HEK293 (cell line): ENCODE measurements around the gene FIGNL1.

Source experiments
- CTCF ChIA-PET: fragments of 350-600 bp; formaldehyde crosslinking; extraction: SDS; loops from one replicate; lab custom pipeline; 2021; ENCODE audit warnings: antibody characterized with exemption; lab: Yijun Ruan, JAX
- POLR2A ChIA-PET: fragments of 300-600 bp; formaldehyde crosslinking; extraction: SDS; loops from one replicate; lab custom pipeline; 2020; ENCODE audit warnings: antibody characterized with exemption, inconsistent platforms; lab: Yijun Ruan, JAX
- H3K27ac ChIP-seq: fragments of 200-500 bp; sonication (Bioruptor generic); 2 replicates; pipeline ENCODE4 v1.5.1; 2014; ENCODE audit warnings: low read depth, low read length, control low read depth, inconsistent platforms; ENCODE audit errors: extremely low read depth
- H3K36me3 ChIP-seq, 2 experiments: fragments of 200-500 bp in 1 of 2; sonication (Bioruptor generic) in 1 of 2; 1 replicate in 1 of 2; 2 replicates in 1 of 2; pipeline ENCODE4 v1.5.1; 2014 to 2017; ENCODE audit warnings: inconsistent platforms in 2 of 2, low read length in 2 of 2; ENCODE audit not compliant: control insufficient read depth in 2 of 2, insufficient read depth in 1 of 2
- H3K4me1 ChIP-seq: fragments of 200-500 bp; sonication (Bioruptor generic); 2 replicates; pipeline ENCODE4 v1.5.1; 2014; ENCODE audit warnings: mild to moderate bottlenecking, low read length, inconsistent platforms; ENCODE audit not compliant: control insufficient read depth, insufficient read depth
- H3K4me3 ChIP-seq: 2 replicates; pipeline ENCODE4 v1.5.1; 2011; ENCODE audit warnings: low read depth, mild to moderate bottlenecking, control low read depth, low read length, moderate library complexity
- H3K9me3 ChIP-seq: fragments of 200-500 bp; sonication (Bioruptor generic); 2 replicates; pipeline ENCODE4 v1.5.1; 2014; ENCODE audit warnings: low read depth, low read length, inconsistent platforms; ENCODE audit not compliant: control insufficient read depth, insufficient read depth
- BCL11B ChIP-seq: fragments of 450-650 bp; formaldehyde crosslinking; IDR thresholded peaks from 2 replicates; pipeline ENCODE4 v1.5.1; 2016; ENCODE audit warnings: low read depth, missing biosample characterization, missing genetic modification characterization
- GLIS2 ChIP-seq: fragments of 450-650 bp; formaldehyde crosslinking; IDR thresholded peaks from 2 replicates; pipeline ENCODE4 v1.5.1; 2016; ENCODE audit warnings: missing biosample characterization, missing genetic modification characterization
- HOXC10 ChIP-seq: sonication (generic); formaldehyde crosslinking; IDR thresholded peaks from 2 replicates; pipeline ENCODE4 v1.8.1; 2023; ENCODE audit warnings: mild to moderate bottlenecking, missing genetic modification reagents
- SP2 ChIP-seq: fragments of 450-650 bp; formaldehyde crosslinking; IDR thresholded peaks from 2 replicates; pipeline ENCODE4 v1.5.1; 2016; ENCODE audit warnings: missing biosample characterization, missing genetic modification characterization
- ZBTB7A ChIP-seq: fragments of 450-650 bp; formaldehyde crosslinking; IDR thresholded peaks from 2 replicates; pipeline ENCODE4 v1.5.1; 2016; ENCODE audit warnings: low read depth, missing biosample characterization, missing genetic modification characterization
- ZFP41 ChIP-seq: fragments of 450-650 bp; formaldehyde crosslinking; IDR thresholded peaks from 2 replicates; pipeline ENCODE4 v1.5.1; 2016; ENCODE audit warnings: missing biosample characterization, missing genetic modification characterization, borderline replicate concordance
- ZNF133 ChIP-seq: fragments of 450-650 bp; formaldehyde crosslinking; IDR thresholded peaks from 2 replicates; pipeline ENCODE4 v1.5.1; 2016; ENCODE audit warnings: missing biosample characterization, missing genetic modification characterization
- ZNF239 ChIP-seq: fragments of 450-650 bp; formaldehyde crosslinking; IDR thresholded peaks from 2 replicates; pipeline ENCODE4 v1.5.1; 2016; ENCODE audit warnings: missing biosample characterization, missing genetic modification characterization
- ZNF394 ChIP-seq: fragments of 450-650 bp; formaldehyde crosslinking; IDR thresholded peaks from 2 replicates; pipeline ENCODE4 v1.5.1; 2016; ENCODE audit warnings: missing biosample characterization, missing genetic modification characterization, mild to moderate bottlenecking, moderate library complexity, borderline replicate concordance
- ZNF426 ChIP-seq: fragments of 450-650 bp; formaldehyde crosslinking; IDR thresholded peaks from 2 replicates; pipeline ENCODE4 v1.5.1; 2017; ENCODE audit warnings: missing biosample characterization, missing genetic modification characterization, mild to moderate bottlenecking, inconsistent platforms, moderate library complexity
- ZNF449 ChIP-seq: fragments of 450-650 bp; formaldehyde crosslinking; IDR thresholded peaks from 2 replicates; pipeline ENCODE4 v1.5.1; 2017; ENCODE audit warnings: missing biosample characterization, mild to moderate bottlenecking, missing genetic modification characterization, moderate library complexity
- ZNF521 ChIP-seq: fragments of 450-650 bp; formaldehyde crosslinking; IDR thresholded peaks from 2 replicates; pipeline ENCODE4 v1.5.1; 2017; ENCODE audit warnings: missing biosample characterization, mild to moderate bottlenecking, missing genetic modification characterization
- ZNF549 ChIP-seq: fragments of 450-650 bp; IDR thresholded peaks from 2 replicates; pipeline ENCODE4 v1.5.1; 2018; ENCODE audit warnings: missing biosample characterization, missing genetic modification characterization, mild to moderate bottlenecking, inconsistent platforms, moderate library complexity
- ZNF777 ChIP-seq: fragments of 450-650 bp; formaldehyde crosslinking; IDR thresholded peaks from 2 replicates; pipeline ENCODE4 v1.5.1; 2017; ENCODE audit warnings: missing biosample characterization, missing genetic modification characterization, borderline replicate concordance
- ZNF792 ChIP-seq: fragments of 450-650 bp; formaldehyde crosslinking; IDR thresholded peaks from 2 replicates; pipeline ENCODE4 v1.5.1; 2016; ENCODE audit warnings: missing biosample characterization, missing genetic modification characterization
- TF ChIP-seq, protein P1 (sequence below): fragments of 450-650 bp; formaldehyde crosslinking; IDR thresholded peaks from 2 replicates; pipeline ENCODE4 v1.5.1; 2016; ENCODE audit warnings: missing biosample characterization, missing genetic modification characterization, borderline replicate concordance
- TF ChIP-seq, protein P2 (sequence below): fragments of 450-650 bp; formaldehyde crosslinking; IDR thresholded peaks from 2 replicates; pipeline ENCODE4 v1.5.1; 2017; ENCODE audit warnings: missing biosample characterization, missing genetic modification characterization

FIGNL1 gene

GRCh38 chr7:50399635-50400034 is 50.5 kb downstream of the FIGNL1 start (continued):
- TF ChIP-seq, protein P1, sequence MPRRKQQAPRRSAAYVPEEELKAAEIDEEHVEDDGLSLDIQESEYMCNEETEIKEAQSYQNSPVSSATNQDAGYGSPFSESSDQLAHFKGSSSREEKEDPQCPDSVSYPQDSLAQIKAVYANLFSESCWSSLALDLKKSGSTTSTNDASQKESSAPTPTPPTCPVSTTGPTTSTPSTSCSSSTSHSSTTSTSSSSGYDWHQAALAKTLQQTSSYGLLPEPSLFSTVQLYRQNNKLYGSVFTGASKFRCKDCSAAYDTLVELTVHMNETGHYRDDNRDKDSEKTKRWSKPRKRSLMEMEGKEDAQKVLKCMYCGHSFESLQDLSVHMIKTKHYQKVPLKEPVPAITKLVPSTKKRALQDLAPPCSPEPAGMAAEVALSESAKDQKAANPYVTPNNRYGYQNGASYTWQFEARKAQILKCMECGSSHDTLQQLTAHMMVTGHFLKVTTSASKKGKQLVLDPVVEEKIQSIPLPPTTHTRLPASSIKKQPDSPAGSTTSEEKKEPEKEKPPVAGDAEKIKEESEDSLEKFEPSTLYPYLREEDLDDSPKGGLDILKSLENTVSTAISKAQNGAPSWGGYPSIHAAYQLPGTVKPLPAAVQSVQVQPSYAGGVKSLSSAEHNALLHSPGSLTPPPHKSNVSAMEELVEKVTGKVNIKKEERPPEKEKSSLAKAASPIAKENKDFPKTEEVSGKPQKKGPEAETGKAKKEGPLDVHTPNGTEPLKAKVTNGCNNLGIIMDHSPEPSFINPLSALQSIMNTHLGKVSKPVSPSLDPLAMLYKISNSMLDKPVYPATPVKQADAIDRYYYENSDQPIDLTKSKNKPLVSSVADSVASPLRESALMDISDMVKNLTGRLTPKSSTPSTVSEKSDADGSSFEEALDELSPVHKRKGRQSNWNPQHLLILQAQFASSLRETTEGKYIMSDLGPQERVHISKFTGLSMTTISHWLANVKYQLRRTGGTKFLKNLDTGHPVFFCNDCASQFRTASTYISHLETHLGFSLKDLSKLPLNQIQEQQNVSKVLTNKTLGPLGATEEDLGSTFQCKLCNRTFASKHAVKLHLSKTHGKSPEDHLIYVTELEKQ (tag by site-specific recombination) = no peak
- TF ChIP-seq ZFP41 (tag by site-specific recombination) = no peak

DNA sequence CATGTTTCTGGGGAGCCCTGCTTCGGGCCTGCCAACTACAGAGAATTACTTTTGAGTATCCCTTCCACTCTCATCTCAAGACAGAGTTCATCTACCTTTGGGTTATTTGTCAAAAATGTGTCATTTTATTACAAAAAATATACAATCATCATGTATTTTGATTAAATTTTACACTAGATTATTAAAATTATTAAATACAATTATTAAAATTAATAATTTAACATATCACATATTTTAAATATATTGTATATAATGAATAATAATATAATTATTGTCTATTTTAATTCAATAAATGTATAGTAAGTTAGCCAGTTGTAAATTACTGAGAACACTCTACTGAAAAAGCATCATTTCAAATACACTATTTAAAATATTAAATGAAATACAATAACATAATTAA is 50.9 kb downstream of the FIGNL1 start:
- no peak overlapping the region for H3K4me3 ChIP-seq
- CTCF ChIA-PET = no interaction called here
- H3K4me1 ChIP-seq = no peaks in the 10 kb centered on the region
- no peaks in the 10 kb centered on the region for H3K9me3 ChIP-seq
- no peak overlapping the region for H3K27ac ChIP-seq
- POLR2A ChIA-PET = no interaction called here
- no peaks in the 10 kb centered on the region for H3K36me3 ChIP-seq
- no peak for TF ChIP-seq ZNF133 (tag by site-specific recombination)
- TF ChIP-seq ZNF549 (tag by site-specific recombination) = no peak

- no peaks in the 10 kb centered on the region for H3K4me1 ChIP-seq
- TF ChIP-seq ZNF426 (tag by site-specific recombination) (no peak), ZNF792 (tag by site-specific recombination) (no peak), ZBTB7A (tag by site-specific recombination) (no peak), GLIS2 (tag by site-specific recombination) (no peak), ZNF521 (no peak), ZNF449 (no peak), ZNF777 (tag by site-specific recombination) (no peak), SP2 (no peak), BCL11B (tag by site-specific recombination) (no peak), ZNF394 (tag by site-specific recombination) (no peak), HOXC10 (no peak), ZNF239 (tag by site-specific recombination) (no peak)
- TF ChIP-seq, protein P2, sequence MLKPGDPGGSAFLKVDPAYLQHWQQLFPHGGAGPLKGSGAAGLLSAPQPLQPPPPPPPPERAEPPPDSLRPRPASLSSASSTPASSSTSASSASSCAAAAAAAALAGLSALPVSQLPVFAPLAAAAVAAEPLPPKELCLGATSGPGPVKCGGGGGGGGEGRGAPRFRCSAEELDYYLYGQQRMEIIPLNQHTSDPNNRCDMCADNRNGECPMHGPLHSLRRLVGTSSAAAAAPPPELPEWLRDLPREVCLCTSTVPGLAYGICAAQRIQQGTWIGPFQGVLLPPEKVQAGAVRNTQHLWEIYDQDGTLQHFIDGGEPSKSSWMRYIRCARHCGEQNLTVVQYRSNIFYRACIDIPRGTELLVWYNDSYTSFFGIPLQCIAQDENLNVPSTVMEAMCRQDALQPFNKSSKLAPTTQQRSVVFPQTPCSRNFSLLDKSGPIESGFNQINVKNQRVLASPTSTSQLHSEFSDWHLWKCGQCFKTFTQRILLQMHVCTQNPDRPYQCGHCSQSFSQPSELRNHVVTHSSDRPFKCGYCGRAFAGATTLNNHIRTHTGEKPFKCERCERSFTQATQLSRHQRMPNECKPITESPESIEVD (tag by site-specific recombination) = no peak
- TF ChIP-seq, all 188 proteins: peak for 0
- ChIA-PET CTCF (interaction anchor here (0.5 kb wide), 1 partner anchor 277 kb away, joined by 4 read pairs; no protein-coding TSS in a partner anchor), POLR2A (no interaction called here)
- Histone ChIP-seq H3K9me3 (no peaks in the 10 kb centered on the region), H3K4me3 (no peak overlapping the region), H3K36me3 (no peaks in the 10 kb centered on the region), H3K27ac (no peak overlapping the region)
Observed at GRCh38 chr7:50397971-50398324, 52.2 kb downstream of the FIGNL1 start.
